ENCODE data around the gene PTPRU. TPM values are rescaled to one million over a fixed set of nuclear protein-coding genes. Genes with fewer than 3 reads are reported as not detected.

Gene PTPRU
- polyA plus RNA-seq, 1 of the 3 experiments (the other 2 are of a cell fraction), result 3.5 TPM

DNA sequence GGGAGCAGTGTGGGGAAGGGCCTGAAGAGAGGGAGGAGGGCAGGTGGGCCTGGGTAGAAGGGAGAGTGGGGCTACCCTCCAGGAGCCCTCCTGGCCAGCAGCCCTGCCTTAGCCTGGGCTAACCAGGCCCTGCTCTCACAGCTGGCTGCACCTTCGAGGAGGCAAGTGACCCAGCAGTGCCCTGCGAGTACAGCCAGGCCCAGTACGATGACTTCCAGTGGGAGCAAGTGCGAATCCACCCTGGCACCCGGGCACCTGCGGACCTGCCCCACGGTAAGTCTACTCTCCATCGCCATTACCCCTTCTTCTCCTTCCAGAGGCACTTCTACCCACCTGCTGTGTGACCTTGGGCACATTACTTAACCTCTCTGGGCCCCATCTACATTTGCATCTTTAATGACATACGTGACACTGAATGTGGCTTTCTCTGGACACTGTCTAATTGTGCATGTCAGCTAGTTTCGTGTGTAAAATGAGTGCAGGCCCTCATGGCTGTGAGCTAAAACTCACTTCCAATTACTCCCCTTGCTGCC is 18.9 kb downstream of the PTPRU start:
- TF ChIP-seq TAF1 (IDR thresholded peaks at IDR 0.05; ENCODE audit: borderline replicate concordance, low read depth, low read length) (no peak), CHD2 (IDR thresholded peaks at IDR 0.05; ENCODE audit: low read length, partially characterized antibody) (no peak), RFX5 (IDR thresholded peaks at IDR 0.05; ENCODE audit: low read length) (no peak), REST (IDR thresholded peaks at IDR 0.05; ENCODE audit: low read depth, low read length) (no peak), SIN3A (IDR thresholded peaks at IDR 0.05; ENCODE audit: borderline replicate concordance, low read depth, low read length) (no peak), TEAD4 (IDR thresholded peaks at IDR 0.05; ENCODE audit: borderline replicate concordance, insufficient read depth) (no peak), IRF3 (IDR thresholded peaks at IDR 0.05; ENCODE audit: low read depth, low read length) (no peak), NRF1 (IDR thresholded peaks at IDR 0.05; ENCODE audit: low read depth, low read length) (no peak), SMC3 (IDR thresholded peaks at IDR 0.05; ENCODE audit: low read depth, low read length) (no peak), NFIC (IDR thresholded peaks at IDR 0.05; ENCODE audit: borderline replicate concordance) (no peak), USF1 (IDR thresholded peaks at IDR 0.05; ENCODE audit: borderline replicate concordance, low read depth) (no peak), TCF12 (IDR thresholded peaks at IDR 0.05) (no peak), CTCF (IDR thresholded peaks at IDR 0.05) (no peak), GATA2 (CRISPR knock-in tag; IDR thresholded peaks at IDR 0.05) (no peak), GABPA (IDR thresholded peaks at IDR 0.05; ENCODE audit: low read depth) (no peak)
- TF ChIP-seq, protein P1, sequence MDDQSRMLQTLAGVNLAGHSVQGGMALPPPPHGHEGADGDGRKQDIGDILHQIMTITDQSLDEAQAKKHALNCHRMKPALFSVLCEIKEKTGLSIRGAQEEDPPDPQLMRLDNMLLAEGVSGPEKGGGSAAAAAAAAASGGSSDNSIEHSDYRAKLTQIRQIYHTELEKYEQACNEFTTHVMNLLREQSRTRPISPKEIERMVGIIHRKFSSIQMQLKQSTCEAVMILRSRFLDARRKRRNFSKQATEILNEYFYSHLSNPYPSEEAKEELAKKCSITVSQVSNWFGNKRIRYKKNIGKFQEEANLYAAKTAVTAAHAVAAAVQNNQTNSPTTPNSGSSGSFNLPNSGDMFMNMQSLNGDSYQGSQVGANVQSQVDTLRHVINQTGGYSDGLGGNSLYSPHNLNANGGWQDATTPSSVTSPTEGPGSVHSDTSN (IDR thresholded peaks at IDR 0.05), result no peak
- Histone ChIP-seq H3K27ac (ENCODE audit: low read depth in 2 of 2, low read length in 1 of 2) (no peak overlapping the region), H3K9me3 (no peaks in the 10 kb centered on the region), H3K36me3 (replicated peaks in 1 of 2; ENCODE audit: control insufficient read depth in 1 of 2, insufficient read depth in 2 of 2, low read length in 1 of 2) (no peaks in the 10 kb centered on the region), H3K27me3 (ENCODE audit: insufficient read depth) (no peaks in the 10 kb centered on the region), H2AFZ (ENCODE audit: low read depth) (no peak overlapping the region), H3K9ac (no peak overlapping the region), H3K79me2 (ENCODE audit: insufficient read depth) (no peaks in the 10 kb centered on the region), H3K4me3 (ENCODE audit: low read depth in 2 of 2, low read length in 1 of 2) (no peak overlapping the region), H3K4me2 (no peak overlapping the region), H4K20me1 (ENCODE audit: insufficient read depth) (no peaks in the 10 kb centered on the region), H3K9me2 (no peaks in the 10 kb centered on the region), H3K4me1 (ENCODE audit: control insufficient read depth in 1 of 2, insufficient read depth in 2 of 2, low read depth in 1 of 2, low read length in 1 of 2) (peaks cover 18 to 29% of the 10 kb centered on the region in 2 experiments; a peak in 2 of 4 replicates), H3F3A (replicated peaks; ENCODE audit: insufficient read depth) (no peaks in the 10 kb centered on the region)
- POLR2A ChIA-PET, result no interaction called here
- DNase-seq, result no peak
- CTCF ChIA-PET, result no interaction called here
- 72% methylated on average over 7 of the region's 10 CpGs for WGBS (ENCODE audit: low lambda C conversion rate)

Data from SK-N-SH (cell line).